Brain microvascular endothelial cell (primary cell): ENCODE measurements around the gene KLK15.

Experiments used
- DNase-seq: peaks from one replicate; pipeline ENCODE4 v3.0.0-alpha.2; 2020
- H3K27ac ChIP-seq: fragments of 250-450 bp; sonication (Bioruptor Pico); 2 replicates; pipeline ENCODE4 v1.5.1; 2020; ENCODE audit warnings: mild to moderate bottlenecking, moderate library complexity
- H3K27me3 ChIP-seq: fragments of 250-450 bp; sonication (Bioruptor Pico); replicated peaks from 2 replicates; pipeline ENCODE4 v1.5.1; 2020; ENCODE audit warnings: mild to moderate bottlenecking
- H3K36me3 ChIP-seq: fragments of 250-450 bp; sonication (Bioruptor Pico); replicated peaks from 2 replicates; pipeline ENCODE4 v1.5.1; 2020; ENCODE audit warnings: mild to moderate bottlenecking
- H3K4me3 ChIP-seq: 2 replicates; pipeline ENCODE4 v1.5.1; 2011; ENCODE audit warnings: low read depth, mild to moderate bottlenecking, control low read depth, low read length, moderate library complexity
- CTCF ChIP-seq: IDR thresholded peaks from 2 replicates; pipeline ENCODE4 v1.5.1; 2011; ENCODE audit warnings: low read depth, mild to moderate bottlenecking, moderate library complexity, low read length, control low read depth, inconsistent platforms; ENCODE audit errors: missing control alignments
- in situ Hi-C: cut with HindIII; loops from 2 replicates; pipeline ENCODE4 v1.10.0; 2017; ENCODE audit warnings: low sequenced_read_pairs, low pct_ligation_motif_present

KLK15 gene

GRCh38 chr19:50793558-50794065, 39.8 kb downstream of the KLK15 start:
- no peak for DNase-seq
- Histone ChIP-seq H3K36me3 (peaks cover 27% of the 10 kb centered on the region), H3K27me3 (no peaks in the 10 kb centered on the region), H3K27ac (no peak overlapping the region), H3K4me3 (no peak overlapping the region)
- in situ Hi-C loops = no loop called here
- no peak for TF ChIP-seq CTCF

GRCh38 chr19:50792272-50793250, 40.8 kb downstream of the KLK15 start:
- no peak for DNase-seq
- no peaks in the 10 kb centered on the region for H3K27me3 ChIP-seq
- no peak for TF ChIP-seq CTCF
- H3K4me3 ChIP-seq = no peak overlapping the region
- H3K36me3 ChIP-seq = peaks cover 18% of the 10 kb centered on the region
- no peak overlapping the region for H3K27ac ChIP-seq
- in situ Hi-C loops = no loop called here

GRCh38 chr19:50791594-50792271, 41.6 kb downstream of the KLK15 start:
- Histone ChIP-seq H3K27me3 (no peaks in the 10 kb centered on the region), H3K4me3 (no peak overlapping the region), H3K36me3 (peaks cover 10% of the 10 kb centered on the region), H3K27ac (no peak overlapping the region)
- in situ Hi-C loops = no loop called here
- no peak for TF ChIP-seq CTCF
- DNase-seq = no peak

GRCh38 chr19:50790922-50791467, 42.4 kb downstream of the KLK15 start:
- H3K27ac ChIP-seq = no peak overlapping the region
- TF ChIP-seq CTCF = no peak
- no peaks in the 10 kb centered on the region for H3K27me3 ChIP-seq
- no peak overlapping the region for H3K4me3 ChIP-seq
- peaks cover 7% of the 10 kb centered on the region for H3K36me3 ChIP-seq
- DNase-seq = no peak
- in situ Hi-C loops = no loop called here

- Histone ChIP-seq H3K27me3 (no peaks in the 10 kb centered on the region), H3K4me3 (no peak within 1 kb of the TSS), H3K36me3 (peaks cover under 1% of the 10 kb centered on the region), H3K27ac (no peak within 1 kb of the TSS)
- in situ Hi-C loops = no loop called here
- no peak for DNase-seq
- no peak for TF ChIP-seq CTCF
Observed at GRCh38 chr19:50790396-50790795, 43.0 kb downstream of the KLK15 start, which contains the start of gene ACP4. Gene ACP4, plus strand, starts transcription at chr19:50790415. Its CDS starts 0 bp downstream, at chr19:50790415.
